GM18517 (cell line): ENCODE measurements around the gene DCLK2.

ENCODE experiments used
- ATAC-seq: cut with Tn5 transposase; IDR thresholded peaks from one replicate; pipeline ENCODE4 v1.9.1; 2021; ENCODE audit warnings: mild to moderate bottlenecking, moderate library complexity; ENCODE audit not compliant: unreplicated experiment

DCLK2 gene

DNA sequence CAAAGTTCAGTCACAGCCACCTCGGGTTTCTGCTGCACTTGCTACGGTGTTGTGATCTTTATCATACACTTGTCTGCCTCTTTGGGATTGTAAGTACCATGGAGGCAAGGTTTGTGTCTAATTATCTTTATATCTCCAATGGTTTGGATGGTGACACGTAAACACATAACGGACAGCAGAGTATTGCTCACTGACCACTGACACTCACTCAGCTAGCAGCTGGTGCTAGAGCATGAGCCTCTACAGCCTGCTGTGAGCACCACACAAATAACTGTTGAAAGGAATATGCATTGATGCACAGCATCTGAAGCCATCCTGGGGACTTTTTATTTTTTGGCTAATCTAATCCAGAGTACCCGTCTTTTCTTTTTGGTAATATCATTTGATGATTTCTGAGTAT, 156.0 kb downstream of the DCLK2 start:
- ATAC-seq = no peak

DNA sequence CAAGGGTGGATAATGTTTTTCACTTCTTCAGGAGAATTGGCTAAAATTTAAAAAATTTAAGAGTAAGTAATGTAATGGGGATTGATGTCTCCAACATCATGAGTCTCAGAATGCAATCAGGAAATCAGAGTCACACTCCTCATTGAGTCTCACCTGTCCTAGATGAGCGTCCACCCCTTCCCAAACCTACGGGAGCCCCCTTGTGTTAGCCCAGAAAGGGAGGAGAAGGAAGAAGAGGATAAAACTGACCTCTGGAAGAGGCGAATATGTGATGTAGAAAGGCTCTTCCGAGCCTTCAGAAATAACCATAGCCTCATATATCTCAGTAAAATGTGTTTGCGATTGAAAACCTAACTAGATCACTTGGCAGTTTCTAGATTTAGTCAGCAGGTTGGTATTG, 157.1 kb downstream of the DCLK2 start:
- no peak for ATAC-seq

DNA sequence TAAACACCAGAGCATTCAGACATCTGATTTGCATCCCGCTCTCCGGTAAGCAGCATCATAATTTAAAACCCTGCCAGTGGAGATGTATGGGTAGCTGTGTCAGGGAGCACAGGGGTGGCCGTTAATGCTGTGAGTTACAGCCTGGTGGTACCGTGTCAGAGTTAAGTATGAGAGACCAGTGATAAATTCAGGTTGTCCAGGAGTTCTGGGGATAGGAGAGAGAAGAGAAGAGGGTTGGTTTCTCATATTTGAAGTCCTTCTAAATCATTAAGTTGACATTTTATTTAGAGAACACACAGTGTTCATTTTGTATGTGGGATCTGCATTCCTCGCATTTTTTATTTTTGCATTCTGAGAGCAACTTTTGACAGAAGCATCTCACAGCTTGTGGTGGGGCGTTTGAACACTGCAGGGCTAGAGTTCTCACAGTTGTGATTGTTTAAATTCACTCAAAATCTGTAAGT, 157.6 kb downstream of the DCLK2 start:
- ATAC-seq = no peak

DNA sequence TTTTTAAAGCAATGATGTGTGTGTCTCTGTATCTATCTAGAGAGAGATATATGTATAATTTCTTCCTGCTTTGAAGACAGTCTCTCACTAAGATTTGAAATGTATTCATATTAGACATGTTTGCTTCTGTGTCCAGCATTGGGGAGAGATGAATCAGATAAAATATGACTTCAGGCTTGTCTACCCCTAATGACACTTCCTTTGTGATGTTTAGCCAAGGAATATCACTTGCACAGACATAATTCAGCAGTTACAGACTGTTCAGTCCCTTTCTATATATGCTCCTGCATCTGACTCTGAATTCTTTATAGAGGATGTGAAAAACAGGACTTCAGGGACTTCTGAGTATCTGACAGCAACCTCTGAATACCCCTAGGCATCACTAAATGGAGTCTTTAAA, 158.4 kb downstream of the DCLK2 start:
- ATAC-seq = no peak

DNA sequence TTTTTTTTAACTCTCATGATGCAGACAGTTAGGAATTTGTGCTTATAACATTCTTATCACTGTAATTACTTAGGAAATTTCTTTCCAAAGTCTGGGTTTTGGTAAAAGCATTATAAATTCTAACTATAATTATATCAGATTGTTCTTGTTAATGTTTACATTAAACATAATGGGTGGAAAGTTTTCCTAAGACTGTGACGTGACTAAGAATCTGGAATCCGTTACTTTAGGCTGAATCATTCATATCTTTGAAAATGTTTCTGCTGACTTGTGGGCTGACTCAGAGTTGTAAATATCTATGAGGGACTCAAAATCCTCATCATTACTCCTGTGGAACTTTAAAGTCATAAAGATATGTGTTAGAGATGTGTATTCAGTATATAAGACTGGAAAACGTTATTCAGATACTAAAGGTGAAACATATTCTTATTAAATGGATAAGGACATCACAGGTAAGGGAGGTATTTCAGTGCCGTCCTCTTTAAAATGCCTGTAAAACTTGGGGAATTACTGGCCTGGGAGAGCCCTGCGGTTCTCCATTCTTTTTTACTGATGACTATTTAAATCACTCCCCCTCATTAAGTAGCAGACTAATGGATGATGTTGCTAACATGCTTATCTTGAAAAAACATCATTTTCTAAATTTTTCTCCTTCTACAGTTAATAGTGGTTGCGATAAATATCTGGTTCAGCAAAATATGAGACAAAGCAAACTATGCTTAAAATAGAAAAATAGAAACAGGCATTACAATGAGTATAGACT, 159.0 kb downstream of the DCLK2 start:
- ATAC-seq = no peak

DNA sequence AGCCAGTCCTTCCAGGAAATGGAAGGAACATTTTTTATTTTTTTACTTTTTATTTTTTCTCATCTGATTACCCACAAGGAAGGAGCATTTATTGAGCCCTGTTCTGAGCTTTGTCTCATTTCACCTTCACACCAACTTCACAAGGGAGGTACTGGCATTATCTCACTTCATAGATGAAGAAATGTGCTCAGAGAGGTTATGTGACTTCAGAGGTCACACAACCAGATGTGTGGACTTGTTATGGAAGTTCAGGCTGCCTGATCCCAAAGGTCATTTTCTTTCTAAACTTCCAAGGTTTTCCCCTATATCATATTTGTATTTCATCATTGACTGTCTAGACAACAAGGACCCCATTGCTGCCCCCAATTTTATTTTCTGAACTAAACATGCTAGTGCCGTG, 160.3 kb downstream of the DCLK2 start:
- no peak for ATAC-seq

DNA sequence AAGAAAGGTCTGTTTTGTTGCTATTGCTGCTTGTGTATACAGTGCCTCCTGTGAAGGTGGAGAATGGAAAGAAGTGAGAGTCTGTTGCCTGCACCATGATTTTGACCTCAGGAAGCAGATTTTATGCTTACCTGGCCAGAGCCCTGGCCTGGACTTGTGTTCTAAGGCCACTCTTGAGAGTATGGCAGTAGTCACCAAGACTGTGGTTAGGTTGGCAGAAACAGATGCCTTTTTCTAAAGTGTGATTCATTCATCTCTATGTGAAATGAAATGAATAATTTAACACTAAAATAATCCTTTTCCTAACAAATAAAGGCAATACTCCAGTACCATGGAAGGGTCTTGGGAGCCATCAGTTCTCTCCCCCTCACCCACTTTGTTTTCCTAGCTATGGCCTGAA, 161.8 kb downstream of the DCLK2 start:
- ATAC-seq = no peak

DNA sequence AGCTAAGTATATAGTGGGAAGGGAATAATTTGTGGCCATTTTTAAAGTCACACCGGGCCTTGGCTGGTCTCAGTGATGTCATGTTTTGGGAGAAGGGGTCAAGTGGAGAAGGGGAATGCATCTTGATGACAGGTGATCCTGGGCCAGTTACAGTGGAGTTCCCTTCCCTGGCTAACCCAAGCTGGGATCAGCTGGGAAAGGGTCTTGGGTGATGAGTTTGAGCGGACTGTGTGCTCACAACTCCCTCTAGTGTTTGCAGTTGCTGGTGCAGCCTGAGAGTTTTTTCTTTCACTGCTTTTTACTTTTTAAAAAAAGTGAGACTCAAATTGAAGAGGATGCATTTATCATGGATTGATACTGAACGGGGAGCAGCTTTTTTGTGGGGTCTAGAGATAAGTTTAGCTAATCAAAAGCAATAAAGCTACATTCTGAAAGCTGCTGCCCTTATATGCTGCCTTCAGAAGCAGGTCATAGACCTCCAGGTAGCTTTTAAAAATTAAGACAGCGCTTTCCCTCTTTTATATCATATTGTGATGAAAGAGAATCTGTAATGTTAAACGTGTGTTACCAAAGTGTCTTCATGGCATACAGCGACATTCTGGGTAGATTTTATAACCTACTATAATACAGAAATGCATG, 164.7 kb downstream of the DCLK2 start:
- no peak for ATAC-seq

DNA sequence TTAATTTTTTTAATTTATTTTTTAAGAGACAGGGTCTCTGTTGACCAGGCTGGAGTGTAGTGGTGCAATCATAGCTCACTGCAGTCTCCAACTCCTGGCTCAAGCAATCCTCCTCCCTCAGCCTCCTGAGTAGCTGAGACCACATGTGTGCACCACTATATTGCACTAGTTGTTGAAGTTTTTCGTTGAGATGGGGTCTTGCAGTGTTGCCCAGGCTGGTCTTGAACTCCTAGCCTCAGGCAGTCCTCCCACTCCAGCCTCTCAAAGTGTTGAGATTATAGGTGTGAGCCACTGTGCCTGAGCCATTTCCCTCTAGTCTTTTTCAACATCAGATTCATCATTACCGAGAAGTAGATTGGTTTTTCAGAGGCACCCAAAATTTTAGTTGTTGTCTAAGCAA, 165.7 kb downstream of the DCLK2 start:
- no peak for ATAC-seq

DNA sequence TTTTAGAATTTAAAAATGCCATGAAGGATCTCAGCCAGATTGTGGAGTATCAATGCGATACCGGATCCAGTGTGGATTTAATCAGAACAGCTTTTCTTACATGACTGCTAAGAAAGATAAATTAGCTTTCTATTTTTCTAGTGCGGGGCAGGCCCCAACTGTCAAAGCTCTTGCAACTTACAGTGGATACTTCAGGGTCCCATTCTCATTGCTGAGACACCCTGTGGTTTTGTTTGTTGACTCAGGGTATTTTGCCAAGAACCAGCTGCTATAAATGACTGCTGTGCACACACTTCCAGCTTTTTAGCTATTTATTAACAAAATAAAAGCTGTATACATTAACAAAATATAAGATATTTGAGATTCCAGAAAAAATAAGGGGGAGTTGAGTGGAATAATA, 166.4 kb downstream of the DCLK2 start:
- no peak for ATAC-seq

DNA sequence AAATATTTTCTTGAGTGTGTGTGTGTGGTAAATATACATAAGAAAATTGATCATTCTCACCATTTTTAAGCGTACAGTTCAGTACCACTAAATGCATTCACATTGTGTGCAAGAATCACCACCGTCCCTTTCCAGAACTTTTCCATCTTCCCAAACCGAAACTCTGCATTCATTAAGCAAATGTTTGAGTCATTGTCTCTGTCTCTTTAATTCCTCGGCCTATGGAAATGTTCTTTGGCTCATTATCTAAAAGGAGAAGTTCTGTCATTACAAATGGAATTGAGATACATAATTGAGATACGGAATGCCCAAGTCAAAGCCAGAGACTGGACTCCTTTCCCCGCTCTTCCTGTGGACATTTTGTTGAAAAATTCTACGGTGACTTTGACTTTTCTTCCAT, 168.9 kb downstream of the DCLK2 start:
- no peak for ATAC-seq

DNA sequence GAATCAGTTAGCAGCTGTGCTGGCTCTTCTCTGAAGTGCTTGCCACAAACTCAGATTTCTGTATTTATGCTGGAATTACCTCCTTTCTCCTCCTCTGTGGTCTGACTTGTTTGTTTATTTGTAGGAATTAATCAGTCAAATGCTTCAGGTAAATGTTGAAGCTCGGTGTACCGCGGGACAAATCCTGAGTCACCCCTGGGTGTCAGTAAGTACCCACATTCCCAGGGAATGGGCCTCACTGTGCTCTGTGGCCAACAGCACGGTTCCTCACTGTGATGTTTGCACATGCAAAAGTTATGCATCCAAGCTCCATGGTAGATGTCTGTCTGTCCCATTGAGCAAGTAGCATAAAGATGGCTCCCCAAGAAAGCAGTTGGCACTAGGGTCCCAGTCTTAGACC, 169.9 kb downstream of the DCLK2 start:
- no peak for ATAC-seq

DNA sequence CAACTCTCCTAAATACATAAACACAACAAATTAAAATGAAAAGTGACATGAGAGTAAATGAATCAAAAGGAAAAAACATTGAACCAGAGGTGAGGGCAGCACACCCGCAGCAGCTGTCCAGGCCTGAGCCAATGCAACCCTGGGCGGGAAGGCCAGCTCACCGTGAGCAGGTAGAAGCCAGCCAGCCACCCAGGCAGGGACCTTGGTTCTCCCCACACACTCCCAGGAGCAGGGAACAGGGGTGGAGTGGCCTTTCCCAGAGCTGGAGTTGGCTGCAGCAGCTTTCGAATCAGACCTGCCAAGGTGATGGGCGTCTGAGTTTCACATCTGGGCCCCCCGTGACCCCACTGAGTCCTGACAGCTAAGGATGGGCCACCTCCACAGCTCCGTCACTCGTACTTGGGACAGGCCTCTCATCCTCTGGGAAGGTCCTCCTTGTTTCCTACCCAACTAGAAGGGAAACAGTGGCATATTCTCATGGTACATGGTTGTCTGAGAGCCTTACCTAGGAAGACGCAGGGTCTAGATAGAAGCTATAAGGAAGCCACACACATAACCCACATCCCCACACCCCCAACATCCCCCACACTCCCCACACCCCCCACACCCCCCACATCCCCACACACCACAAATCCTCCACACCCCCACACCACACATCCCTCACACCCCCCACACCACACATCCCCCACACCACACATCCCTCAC, 172.2 kb downstream of the DCLK2 start:
- ATAC-seq = no peak

DNA sequence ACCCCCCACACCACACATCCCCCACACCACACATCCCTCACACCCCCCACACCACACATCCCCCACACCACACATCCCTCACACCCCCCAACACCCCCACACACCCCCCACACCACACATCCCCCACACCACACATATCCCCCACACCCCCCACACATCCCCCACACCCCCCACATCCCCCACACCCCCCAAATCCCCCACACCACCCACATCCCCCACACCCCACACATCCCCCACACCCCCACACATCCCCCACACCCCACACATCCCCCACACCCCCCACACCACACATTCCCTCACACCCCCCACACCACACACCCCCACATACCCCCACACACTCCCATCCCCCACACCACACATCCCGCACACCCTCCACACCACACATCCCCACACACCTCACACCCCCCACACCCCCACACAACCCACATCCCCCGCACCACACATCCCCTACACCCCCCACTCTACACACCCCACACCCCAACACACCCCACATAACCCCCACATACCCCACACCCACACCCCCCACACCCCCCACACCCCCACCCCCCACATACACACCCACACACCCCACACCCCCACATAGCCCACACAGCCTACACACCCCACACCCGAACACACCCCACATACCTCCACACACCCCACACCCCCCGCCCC, 172.9 kb downstream of the DCLK2 start:
- ATAC-seq = no peak

DNA sequence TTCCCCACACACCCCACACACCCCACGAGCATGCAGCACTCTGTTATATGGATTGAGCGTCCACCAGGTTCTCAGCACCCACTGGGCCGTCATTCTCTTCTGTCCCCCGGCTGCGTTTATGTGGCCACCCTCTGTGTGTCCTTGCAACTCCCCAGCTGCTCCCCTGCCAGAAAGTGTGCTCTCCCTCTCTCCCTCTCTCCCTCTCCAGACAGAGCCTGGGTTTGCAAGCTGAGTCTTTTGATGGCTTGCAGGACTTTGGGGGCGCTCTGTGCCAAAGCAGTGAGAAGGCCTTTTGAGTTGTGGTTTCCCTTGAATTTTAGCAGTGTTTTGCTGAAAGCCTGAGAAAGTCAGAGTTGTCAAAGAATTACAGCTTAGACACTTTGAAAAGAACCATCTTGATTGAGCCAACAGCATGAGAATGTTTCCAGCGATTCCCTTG, 173.5 kb downstream of the DCLK2 start:
- ATAC-seq = no peak

DNA sequence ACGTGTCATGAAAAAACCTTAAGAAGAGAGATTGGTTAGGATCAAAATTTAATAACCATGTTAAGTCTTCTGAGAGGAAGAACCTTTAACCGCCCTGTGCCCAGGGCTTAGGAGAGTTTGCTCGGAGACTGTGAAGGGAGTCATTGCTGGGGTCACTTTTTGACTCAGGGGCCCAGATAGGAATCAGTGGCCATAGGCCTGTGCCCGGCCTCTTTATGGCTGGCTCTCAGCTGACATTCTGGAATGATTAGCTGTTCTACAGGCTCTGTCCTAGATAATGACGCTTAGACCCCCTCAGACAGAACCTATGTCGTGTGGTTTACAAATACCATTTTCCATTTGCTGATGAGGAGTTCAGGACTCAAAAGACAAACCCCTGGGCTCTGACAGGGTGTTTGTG, 174.1 kb downstream of the DCLK2 start:
- no peak for ATAC-seq

DNA sequence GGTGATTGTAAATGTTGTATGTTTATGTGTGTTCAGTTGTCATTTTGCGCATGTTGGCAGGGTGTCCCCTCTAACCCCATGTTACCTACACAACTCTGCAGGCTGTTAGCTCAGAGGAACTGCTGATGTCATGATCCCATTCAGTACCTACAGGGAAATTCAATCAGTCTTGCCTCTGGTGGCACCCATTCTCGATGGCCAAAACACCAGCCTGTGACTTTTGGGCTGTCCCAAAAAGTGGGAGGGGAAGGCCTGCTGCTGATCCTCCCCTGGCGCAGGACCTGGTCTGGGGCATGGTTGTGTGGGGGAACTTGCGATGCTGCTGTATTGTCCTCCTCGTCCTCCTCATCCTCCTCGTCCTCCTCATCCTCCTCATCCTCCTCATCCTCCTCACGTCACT, 174.5 kb downstream of the DCLK2 start:
- no peak for ATAC-seq

DNA sequence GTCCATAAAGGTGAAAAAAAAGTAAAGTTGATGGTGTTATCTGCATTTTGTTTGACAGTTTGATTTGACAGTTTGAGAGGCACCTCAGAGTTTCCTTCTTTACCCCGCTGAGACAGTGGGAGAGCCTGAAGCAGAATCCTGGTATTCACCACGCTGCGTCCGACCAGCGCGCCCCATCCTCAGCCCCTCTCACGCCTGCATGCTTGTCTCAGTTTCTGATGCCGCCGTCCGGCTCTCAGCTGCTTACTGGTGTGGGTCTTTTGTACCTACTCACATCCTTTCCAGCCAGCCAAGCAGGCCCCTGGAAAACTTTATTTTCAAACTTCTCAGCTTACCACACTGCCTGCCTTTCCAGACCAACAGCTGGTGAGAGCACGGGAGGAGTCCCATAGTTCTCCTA, 175.2 kb downstream of the DCLK2 start:
- no peak for ATAC-seq

DNA sequence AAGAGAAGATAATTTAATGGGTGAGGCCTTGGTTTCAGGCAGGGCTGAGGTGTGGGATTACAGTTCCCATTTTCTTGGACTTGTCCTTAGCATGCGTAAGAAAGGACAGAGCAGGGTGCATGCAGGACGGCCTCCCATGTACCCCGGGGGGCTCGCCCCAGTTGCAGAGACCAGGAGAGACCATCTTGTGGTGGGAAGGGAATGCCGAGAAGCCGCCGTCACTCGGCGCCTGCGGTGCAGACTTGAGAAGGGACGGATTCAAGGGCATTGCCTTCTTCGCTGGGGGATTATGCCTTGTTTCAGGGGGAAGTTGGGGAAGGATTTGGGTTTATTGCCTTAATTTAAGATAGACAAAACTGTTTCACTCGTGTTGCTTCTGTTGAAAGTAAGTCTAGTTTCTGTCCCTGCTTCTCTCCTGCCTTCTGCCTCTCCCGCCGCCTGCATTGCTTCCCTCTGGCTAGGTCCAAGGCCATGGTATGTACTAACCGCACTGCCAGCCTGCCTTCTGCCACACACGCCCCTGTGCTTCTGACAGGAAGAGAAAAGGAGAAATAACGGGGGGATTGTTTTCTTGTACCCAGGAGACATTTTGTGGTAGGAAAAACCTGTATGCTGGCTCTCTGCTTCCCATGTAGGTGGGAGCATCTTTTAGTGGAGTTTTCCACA, 175.9 kb downstream of the DCLK2 start:
- no peak for ATAC-seq

DNA sequence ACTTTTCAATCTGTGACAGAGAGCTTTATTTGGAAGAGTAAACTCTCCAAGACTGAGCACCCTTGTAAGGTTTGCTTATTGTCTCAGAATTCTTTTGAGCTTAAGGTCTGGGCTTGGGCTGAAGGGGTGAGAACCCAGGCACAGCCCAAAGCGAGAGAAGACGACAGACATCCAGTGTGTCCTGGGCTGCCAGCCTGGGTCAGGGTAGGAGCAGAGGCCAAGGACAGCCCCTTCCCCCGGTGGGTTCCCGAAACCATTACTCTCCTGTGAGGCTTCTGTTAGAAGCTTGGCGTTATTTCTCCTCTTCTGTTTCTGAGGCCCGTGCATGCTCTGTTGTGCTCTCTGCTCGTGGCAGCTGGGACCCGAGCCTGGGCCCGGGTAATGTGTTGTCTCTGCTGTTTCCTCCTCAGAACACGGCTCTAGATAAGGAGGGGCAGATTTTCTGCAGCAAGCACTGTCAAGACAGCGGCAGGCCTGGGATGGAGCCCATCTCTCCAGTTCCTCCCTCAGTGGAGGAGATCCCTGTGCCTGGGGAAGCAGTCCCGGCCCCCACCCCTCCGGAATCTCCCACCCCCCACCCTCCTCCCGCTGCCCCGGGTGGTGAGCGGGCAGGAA, 177.5 kb downstream of the DCLK2 start:
- ATAC-seq = no peak

DNA sequence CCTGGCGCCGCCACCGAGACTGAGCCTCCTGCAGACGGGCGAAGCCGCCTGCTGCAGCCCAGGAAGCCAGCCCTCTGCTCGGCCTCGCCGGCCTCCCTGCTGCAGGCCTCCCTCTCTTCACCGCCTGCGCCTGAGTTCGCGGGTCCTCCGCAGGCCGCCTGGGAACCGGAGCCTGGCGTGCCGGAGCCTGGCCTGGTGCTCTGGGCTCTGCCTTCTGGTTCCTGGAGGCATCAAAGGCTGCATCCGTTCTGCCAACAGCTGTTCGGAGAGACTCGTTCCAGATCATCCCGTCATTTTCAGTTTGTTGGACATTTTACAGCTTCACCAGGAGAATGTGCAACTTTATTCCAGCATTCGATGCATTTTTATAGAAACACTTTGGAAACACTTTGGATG, 178.0 kb downstream of the DCLK2 start:
- no peak for ATAC-seq
